ENCODE measurements around the gene BMP2K. TPM values are rescaled to one million over a fixed set of nuclear protein-coding genes. Genes with fewer than 3 reads are reported as not detected.

BMP2K gene
- total RNA-seq, 1 donor from 2014 or later: 24.0 TPM

DNA sequence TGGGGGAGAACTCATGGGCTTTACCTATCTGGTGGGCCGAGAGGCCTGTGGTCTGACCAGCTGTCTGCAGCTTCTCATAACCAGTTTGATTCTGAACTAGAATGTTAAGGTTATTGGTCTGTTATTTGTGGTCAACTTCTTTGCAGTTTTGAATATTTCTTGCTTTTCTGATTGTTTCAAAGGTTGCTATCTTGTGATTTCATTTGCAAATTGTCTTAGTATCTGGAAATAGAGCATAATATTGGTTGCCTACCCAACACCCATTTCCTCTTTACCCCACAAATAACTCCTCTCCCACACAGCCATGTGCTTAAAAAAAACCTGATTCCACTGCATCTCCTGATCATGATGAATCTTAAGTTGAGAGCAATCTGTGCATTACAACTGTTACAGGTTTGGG is 39.1 kb upstream of the BMP2K start:
- H3K9me3 Mint-ChIP-seq: no peaks in the 10 kb centered on the region
- TF ChIP-seq, protein P1, sequence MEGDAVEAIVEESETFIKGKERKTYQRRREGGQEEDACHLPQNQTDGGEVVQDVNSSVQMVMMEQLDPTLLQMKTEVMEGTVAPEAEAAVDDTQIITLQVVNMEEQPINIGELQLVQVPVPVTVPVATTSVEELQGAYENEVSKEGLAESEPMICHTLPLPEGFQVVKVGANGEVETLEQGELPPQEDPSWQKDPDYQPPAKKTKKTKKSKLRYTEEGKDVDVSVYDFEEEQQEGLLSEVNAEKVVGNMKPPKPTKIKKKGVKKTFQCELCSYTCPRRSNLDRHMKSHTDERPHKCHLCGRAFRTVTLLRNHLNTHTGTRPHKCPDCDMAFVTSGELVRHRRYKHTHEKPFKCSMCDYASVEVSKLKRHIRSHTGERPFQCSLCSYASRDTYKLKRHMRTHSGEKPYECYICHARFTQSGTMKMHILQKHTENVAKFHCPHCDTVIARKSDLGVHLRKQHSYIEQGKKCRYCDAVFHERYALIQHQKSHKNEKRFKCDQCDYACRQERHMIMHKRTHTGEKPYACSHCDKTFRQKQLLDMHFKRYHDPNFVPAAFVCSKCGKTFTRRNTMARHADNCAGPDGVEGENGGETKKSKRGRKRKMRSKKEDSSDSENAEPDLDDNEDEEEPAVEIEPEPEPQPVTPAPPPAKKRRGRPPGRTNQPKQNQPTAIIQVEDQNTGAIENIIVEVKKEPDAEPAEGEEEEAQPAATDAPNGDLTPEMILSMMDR (conservative IDR thresholded peaks at IDR 0.05): no peak
- no peak for DNase-seq (ENCODE audit: low read depth, low spot score)
- no peaks in the 10 kb centered on the region for H3K4me1 Mint-ChIP-seq
- H3K27ac Mint-ChIP-seq (ENCODE audit: unreplicated experiment): no peak overlapping the region
- no peaks in the 10 kb centered on the region for H3K36me3 Mint-ChIP-seq (ENCODE audit: low read depth)
- H3K27me3 Mint-ChIP-seq (ENCODE audit: low read depth): no peaks in the 10 kb centered on the region
- no peak overlapping the region for H3K4me3 Mint-ChIP-seq

DNA sequence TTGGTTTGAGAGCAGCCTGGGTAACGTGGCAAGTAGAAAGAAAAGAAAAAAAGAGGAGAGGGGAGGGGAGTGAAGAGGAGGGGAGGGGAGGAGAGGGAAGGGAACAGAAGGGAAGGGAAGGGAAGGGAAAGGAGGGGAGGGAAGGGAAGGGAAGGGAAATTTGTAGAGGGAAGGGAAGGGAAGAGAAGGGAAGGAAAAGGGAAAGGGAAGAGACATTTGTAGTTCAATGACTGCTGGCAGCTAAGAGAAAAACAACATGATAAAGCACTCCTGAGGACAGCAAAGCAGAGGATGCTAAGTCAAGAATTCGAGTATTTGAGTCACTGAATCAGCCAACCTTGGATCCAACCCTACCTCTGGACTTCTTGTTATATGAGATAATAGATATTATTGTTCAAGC is 38.2 kb upstream of the BMP2K start:
- Mint-ChIP-seq H3K4me3 (no peak overlapping the region), H3K36me3 (ENCODE audit: low read depth) (no peaks in the 10 kb centered on the region), H3K27ac (ENCODE audit: unreplicated experiment) (no peak overlapping the region), H3K4me1 (no peaks in the 10 kb centered on the region), H3K9me3 (no peaks in the 10 kb centered on the region), H3K27me3 (ENCODE audit: low read depth) (no peaks in the 10 kb centered on the region)
- TF ChIP-seq, protein P1 (conservative IDR thresholded peaks at IDR 0.05): no peak
- no peak for DNase-seq (ENCODE audit: low read depth, low spot score)

DNA sequence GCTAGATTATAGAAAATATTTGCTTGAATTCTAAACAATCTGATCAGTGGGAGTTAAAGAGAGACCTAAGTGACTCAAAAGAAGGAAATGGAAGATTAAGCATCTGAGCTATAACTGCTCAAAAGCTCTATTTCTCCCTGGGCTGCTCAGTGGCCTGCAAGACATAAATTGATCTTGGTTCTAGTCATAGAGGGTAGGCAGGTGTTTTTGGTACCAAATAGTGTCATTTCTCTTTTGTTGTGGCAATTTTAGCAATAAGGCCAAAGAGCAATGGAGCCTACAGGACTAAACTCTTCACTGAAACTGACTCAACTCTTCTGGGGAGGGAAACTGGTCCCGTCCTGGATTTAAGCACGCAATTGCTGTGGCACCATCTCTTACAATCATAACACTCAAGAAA is 33.9 kb upstream of the BMP2K start:
- Mint-ChIP-seq H3K27ac (ENCODE audit: unreplicated experiment) (no peak overlapping the region), H3K36me3 (ENCODE audit: low read depth) (no peaks in the 10 kb centered on the region), H3K9me3 (no peaks in the 10 kb centered on the region), H3K4me3 (no peak overlapping the region), H3K4me1 (no peaks in the 10 kb centered on the region), H3K27me3 (ENCODE audit: low read depth) (no peaks in the 10 kb centered on the region)
- TF ChIP-seq, protein P1 (conservative IDR thresholded peaks at IDR 0.05): no peak
- no peak for DNase-seq (ENCODE audit: low read depth, low spot score)

DNA sequence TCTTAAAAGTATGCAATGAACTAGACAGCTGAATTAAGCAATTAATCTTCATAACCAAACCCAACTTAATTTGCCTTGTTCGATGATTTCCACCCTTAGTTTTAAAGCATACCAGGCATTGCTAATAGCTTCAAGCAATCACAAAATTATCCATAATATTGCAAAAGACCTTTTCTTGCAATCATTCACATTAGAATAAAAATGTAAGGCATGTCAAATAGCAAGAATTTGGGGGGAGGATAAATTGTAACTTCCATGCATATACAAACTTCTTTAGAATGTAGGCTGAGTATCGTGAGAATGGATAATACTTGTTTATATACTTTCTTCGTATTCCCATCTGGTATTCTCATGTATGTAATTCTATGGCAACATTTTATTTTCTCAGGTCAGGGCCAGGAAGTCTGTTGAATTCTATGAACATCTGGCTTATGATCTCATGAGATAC is 28.7 kb upstream of the BMP2K start:
- Mint-ChIP-seq H3K9me3 (no peaks in the 10 kb centered on the region), H3K4me1 (no peaks in the 10 kb centered on the region), H3K4me3 (no peak overlapping the region), H3K27ac (ENCODE audit: unreplicated experiment) (no peak overlapping the region), H3K36me3 (ENCODE audit: low read depth) (no peaks in the 10 kb centered on the region), H3K27me3 (ENCODE audit: low read depth) (no peaks in the 10 kb centered on the region)
- no peak for DNase-seq (ENCODE audit: low read depth, low spot score)
- TF ChIP-seq, protein P1 (conservative IDR thresholded peaks at IDR 0.05): no peak

DNA sequence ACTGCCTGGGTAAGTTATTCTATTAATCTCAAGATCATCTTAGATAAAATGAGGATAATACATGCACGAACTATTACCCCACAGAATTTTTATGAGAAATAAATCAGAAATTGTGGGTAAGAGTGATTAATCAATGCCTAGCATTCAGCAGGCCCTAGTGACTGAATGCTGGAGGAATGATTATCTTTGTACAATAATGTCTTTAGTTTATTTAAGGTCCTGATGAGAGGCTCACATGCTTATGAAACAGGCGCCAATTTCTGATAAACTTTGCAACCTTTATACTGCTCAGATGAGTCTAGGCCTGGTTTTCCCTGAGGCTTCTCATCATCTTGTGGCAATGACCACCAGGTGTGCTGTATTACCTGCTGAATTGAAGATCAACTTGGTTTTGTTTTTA is 27.8 kb upstream of the BMP2K start:
- Mint-ChIP-seq H3K27ac (ENCODE audit: unreplicated experiment) (no peak overlapping the region), H3K27me3 (ENCODE audit: low read depth) (no peaks in the 10 kb centered on the region), H3K4me1 (no peaks in the 10 kb centered on the region), H3K9me3 (no peaks in the 10 kb centered on the region), H3K36me3 (ENCODE audit: low read depth) (no peaks in the 10 kb centered on the region), H3K4me3 (no peak overlapping the region)
- no peak for DNase-seq (ENCODE audit: low read depth, low spot score)
- TF ChIP-seq, protein P1 (conservative IDR thresholded peaks at IDR 0.05): no peak
